NB4 (cell line): ENCODE results near the gene ACTG2.

Experiments
- DNase-seq: peaks from one replicate; pipeline ENCODE4 v3.0.0; 2010; ENCODE audit warnings: low read depth
- H3K4me3 ChIP-seq: one replicate; pipeline ENCODE4 v1.5.1; 2011; ENCODE audit warnings: mild to moderate bottlenecking, low read depth, low read length, moderate library complexity
- CTCF ChIP-seq: IDR thresholded peaks from one replicate; pipeline ENCODE4 v1.5.1; 2012; ENCODE audit warnings: low read depth, low read length
- MAX ChIP-seq: IDR thresholded peaks from 2 replicates; pipeline ENCODE4 v1.6.1; 2011; ENCODE audit warnings: low read depth, low read length
- MYC ChIP-seq: IDR thresholded peaks from 2 replicates; pipeline ENCODE4 v1.6.1; 2011; ENCODE audit warnings: low read depth, low read length
- POLR2A ChIP-seq: IDR thresholded peaks from 2 replicates; pipeline ENCODE4 v1.6.1; 2011; ENCODE audit warnings: mild to moderate bottlenecking; ENCODE audit not compliant: insufficient read length; ENCODE audit errors: extremely low read depth

ACTG2 gene

GRCh38 chr2:73889206-73889605 lies 3.6 kb upstream of the ACTG2 start:
- H3K4me3 ChIP-seq, result no peak overlapping the region
- no peak for TF ChIP-seq POLR2A
- no peak for TF ChIP-seq MAX
- no peak for TF ChIP-seq CTCF
- no peak for TF ChIP-seq MYC
- no peak for DNase-seq

GRCh38 chr2:73890301-73891092 lies 2.3 kb upstream of the ACTG2 start:
- TF ChIP-seq MAX, result no peak
- TF ChIP-seq MYC, result no peak
- TF ChIP-seq POLR2A, result no peak
- TF ChIP-seq CTCF, result no peak
- DNase-seq, result no peak
- H3K4me3 ChIP-seq, result no peak overlapping the region

GRCh38 chr2:73891276-73891901 lies 1.4 kb upstream of the ACTG2 start:
- H3K4me3 ChIP-seq, result no peak overlapping the region
- TF ChIP-seq POLR2A (no peak), MYC (no peak), CTCF (no peak), MAX (no peak)
- DNase-seq, result no peak

DNA sequence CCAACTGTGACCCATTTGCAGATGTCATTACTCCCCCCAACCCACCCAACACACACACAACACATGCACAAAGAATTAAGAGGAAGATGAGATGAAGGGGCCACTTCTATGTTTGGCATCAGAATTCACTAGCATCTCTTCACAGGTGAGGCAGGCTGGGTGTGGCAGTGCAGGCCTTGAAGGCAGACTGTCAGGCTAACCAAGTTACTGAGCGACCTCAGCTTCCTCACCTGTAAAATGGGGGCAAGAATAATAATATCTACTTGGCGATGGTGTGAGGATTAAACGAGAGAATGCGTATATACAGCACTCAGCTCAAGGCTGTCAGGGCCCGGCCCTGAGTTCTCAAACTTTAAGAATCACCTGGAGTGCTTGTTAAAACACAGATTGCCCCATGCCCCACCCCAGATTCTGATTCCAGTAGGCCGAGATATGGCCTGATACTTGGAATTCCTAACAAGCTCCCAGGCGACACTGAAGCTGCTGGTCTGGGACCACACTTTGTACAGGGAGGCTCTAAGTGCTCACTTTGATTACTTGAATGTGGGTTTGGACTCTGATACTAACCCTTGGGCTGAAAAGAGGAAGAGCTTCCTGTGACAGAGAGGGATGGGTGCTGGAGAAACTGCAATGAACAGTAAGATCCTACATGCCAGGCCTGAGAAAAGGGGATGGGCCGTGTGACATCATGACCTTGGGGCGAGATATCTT lies 1.1 kb downstream of the ACTG2 start:
- no peak overlapping the region for H3K4me3 ChIP-seq
- DNase-seq, result no peak
- TF ChIP-seq POLR2A (no peak), MYC (no peak), CTCF (no peak), MAX (no peak)

DNA sequence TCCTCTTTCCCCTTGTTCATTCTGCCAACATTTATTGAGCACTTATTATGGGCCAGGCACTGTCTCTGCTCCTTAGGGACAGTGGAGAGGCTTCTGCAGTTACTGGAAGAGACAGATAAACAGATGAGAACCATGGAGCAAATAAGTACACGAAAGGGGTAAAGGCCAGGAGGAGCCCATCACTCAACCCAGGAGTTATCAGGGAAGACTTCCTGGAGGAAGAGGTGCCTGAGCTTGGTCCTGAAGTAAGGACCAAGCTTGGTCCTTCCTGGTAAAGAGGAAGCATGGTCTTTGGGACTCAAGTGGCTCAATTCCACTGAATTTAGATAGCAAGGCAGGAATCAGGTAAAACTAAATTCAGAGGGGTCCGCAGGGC lies 1.7 kb downstream of the ACTG2 start:
- no peak overlapping the region for H3K4me3 ChIP-seq
- DNase-seq, result no peak
- TF ChIP-seq POLR2A (no peak), CTCF (no peak), MYC (no peak), MAX (no peak)
